OCI-LY7 (cell line): ENCODE results near the gene KLK1. TPM values are rescaled to one million over a fixed set of nuclear protein-coding genes. Genes with fewer than 3 reads are reported as not detected.

Source experiments
- BruUV-seq: library from RNA; stranded (reverse); fragments of 400-500 nt; replicated peaks from 2 replicates; lab custom pipeline; 2021; lab: Mats Ljungman, UMichigan
- CTCF ChIA-PET: fragments of 300-600 bp; sonication (Branson Sonifier 250); formaldehyde crosslinking; loops from one replicate; lab custom pipeline; 2022; ENCODE audit warnings: antibody characterized with exemption; ENCODE audit not compliant: unreplicated experiment; lab: Charles Lee
- POLR2A ChIA-PET: fragments of 300-600 bp; sonication (Branson Sonifier 250); formaldehyde crosslinking; loops from one replicate; lab custom pipeline; 2022; ENCODE audit warnings: antibody characterized with exemption; lab: Charles Lee
- DNase-seq: peaks from one replicate; pipeline ENCODE4 v3.0.0-alpha.2; 2015; ENCODE audit warnings: low spot score
- H2AFZ ChIP-seq: fragments of 200-600 bp; sonication (generic), shearing (Covaris generic); 2 replicates; pipeline ENCODE4 v1.6.1; 2014; ENCODE audit warnings: mild to moderate bottlenecking, antibody characterized with exemption, low read length, moderate library complexity
- H3K27ac ChIP-seq: fragments of 200-600 bp; sonication (generic); 2 replicates; pipeline ENCODE4 v1.5.1; 2014; ENCODE audit warnings: mixed run types, low read depth, mild to moderate bottlenecking, moderate library complexity, low read length, inconsistent platforms; ENCODE audit not compliant: poor library complexity, severe bottlenecking
- H3K36me3 ChIP-seq: fragments of 200-600 bp; sonication (generic); 2 replicates; pipeline ENCODE4 v1.6.1; 2014; ENCODE audit warnings: mild to moderate bottlenecking, antibody characterized with exemption, low read length, moderate library complexity, mixed read lengths; ENCODE audit not compliant: insufficient read depth
- H3K4me1 ChIP-seq: fragments of 200-600 bp; sonication (generic); 2 replicates; pipeline ENCODE4 v1.5.1; 2014; ENCODE audit warnings: mild to moderate bottlenecking, low read length; ENCODE audit not compliant: insufficient read depth, poor library complexity, severe bottlenecking
- H3K4me2 ChIP-seq: fragments of 200-600 bp; sonication (generic); 2 replicates; pipeline ENCODE4 v1.6.1; 2014; ENCODE audit warnings: mild to moderate bottlenecking, low read length
- H3K4me3 ChIP-seq: fragments of 200-600 bp; sonication (generic); 2 replicates; pipeline ENCODE4 v1.5.1; 2014; ENCODE audit warnings: mild to moderate bottlenecking, low read depth, low read length; ENCODE audit not compliant: poor library complexity, severe bottlenecking
- H3K79me2 ChIP-seq: fragments of 200-600 bp; sonication (generic); 2 replicates; pipeline ENCODE4 v1.6.1; 2016; ENCODE audit warnings: low read depth, mild to moderate bottlenecking, low read length, moderate library complexity, mixed read lengths; ENCODE audit not compliant: insufficient read depth
- H3K9me2 ChIP-seq: fragments of 200-600 bp; sonication (generic); 2 replicates; pipeline ENCODE4 v1.6.1; 2016; ENCODE audit warnings: mild to moderate bottlenecking, low read length, mixed read lengths; ENCODE audit not compliant: insufficient read depth
- H3K9me3 ChIP-seq: fragments of 200-600 bp; sonication (generic); 2 replicates; pipeline ENCODE4 v1.6.1; 2014; ENCODE audit warnings: mild to moderate bottlenecking, mixed run types, low read length, mixed read lengths
- H4K20me1 ChIP-seq: fragments of 200-600 bp; sonication (generic); 2 replicates; pipeline ENCODE4 v1.6.1; 2014; ENCODE audit warnings: mild to moderate bottlenecking, antibody characterized with exemption, low read length, moderate library complexity, mixed read lengths; ENCODE audit not compliant: insufficient read depth
- EZH2phosphoT487 ChIP-seq: fragments of 200-600 bp; sonication (generic); IDR thresholded peaks from 2 replicates; pipeline ENCODE4 v1.6.1; 2018; ENCODE audit warnings: low read depth, borderline replicate concordance, mild to moderate bottlenecking, mixed run types, antibody characterized with exemption, low read length, moderate library complexity, mixed read lengths
- intact Hi-C: fragments of 100-400 bp; cut with micrococcal nuclease; formaldehyde crosslinking; loops from one replicate; pipeline ENCODE4 v1.10.0; 2022; ENCODE audit not compliant: unreplicated experiment
- total RNA-seq, 2 experiments: library from RNA; depleted of rRNA in 1 of 2; stranded (reverse); fragments of >200 nt in 1 of 2; shearing (Covaris generic) in 1 of 2; gene quantifications; 2 replicates each; pipeline ENCODE4 v1.2.3, GENCODE V29; 2014 to 2022
- TF ChIP-seq, protein P1 (sequence below): fragments of 200-600 bp; sonication (generic); conservative IDR thresholded peaks from 2 replicates; pipeline ENCODE4 v1.5.1; 2014; ENCODE audit warnings: mild to moderate bottlenecking, antibody characterized with exemption, low read length, moderate library complexity, mixed read lengths

The KLK1 gene
- total RNA-seq, 2 experiments from 2014 or later: 5.1 TPM; not detected in 1

DNA sequence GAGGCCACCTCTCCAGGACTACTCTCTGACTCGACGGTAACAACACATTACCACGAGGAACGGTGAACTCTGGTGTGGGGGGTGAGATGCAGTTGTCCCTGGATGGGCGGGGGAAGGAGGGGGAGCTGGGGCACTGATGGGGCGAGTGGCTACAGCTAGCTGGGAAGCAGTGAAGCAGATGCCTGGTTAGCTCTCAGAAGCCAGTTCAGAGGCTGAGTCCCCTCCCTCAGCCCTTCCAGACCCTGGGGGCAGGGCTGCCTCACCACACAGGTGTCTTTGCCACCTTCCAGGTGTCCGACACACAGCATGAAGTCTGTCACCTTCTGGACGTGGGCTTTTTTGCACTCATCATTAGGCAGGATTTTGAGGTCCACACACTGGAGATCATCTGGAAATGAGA is 4.0 kb downstream of the KLK1 start:
- H2AFZ ChIP-seq: no peak overlapping the region
- POLR2A ChIA-PET: no interaction called here
- no peak overlapping the region for H3K27ac ChIP-seq
- no peaks in the 10 kb centered on the region for H4K20me1 ChIP-seq
- no peak overlapping the region for H3K4me3 ChIP-seq
- no peak for TF ChIP-seq EZH2phosphoT487
- TF ChIP-seq, protein P1, sequence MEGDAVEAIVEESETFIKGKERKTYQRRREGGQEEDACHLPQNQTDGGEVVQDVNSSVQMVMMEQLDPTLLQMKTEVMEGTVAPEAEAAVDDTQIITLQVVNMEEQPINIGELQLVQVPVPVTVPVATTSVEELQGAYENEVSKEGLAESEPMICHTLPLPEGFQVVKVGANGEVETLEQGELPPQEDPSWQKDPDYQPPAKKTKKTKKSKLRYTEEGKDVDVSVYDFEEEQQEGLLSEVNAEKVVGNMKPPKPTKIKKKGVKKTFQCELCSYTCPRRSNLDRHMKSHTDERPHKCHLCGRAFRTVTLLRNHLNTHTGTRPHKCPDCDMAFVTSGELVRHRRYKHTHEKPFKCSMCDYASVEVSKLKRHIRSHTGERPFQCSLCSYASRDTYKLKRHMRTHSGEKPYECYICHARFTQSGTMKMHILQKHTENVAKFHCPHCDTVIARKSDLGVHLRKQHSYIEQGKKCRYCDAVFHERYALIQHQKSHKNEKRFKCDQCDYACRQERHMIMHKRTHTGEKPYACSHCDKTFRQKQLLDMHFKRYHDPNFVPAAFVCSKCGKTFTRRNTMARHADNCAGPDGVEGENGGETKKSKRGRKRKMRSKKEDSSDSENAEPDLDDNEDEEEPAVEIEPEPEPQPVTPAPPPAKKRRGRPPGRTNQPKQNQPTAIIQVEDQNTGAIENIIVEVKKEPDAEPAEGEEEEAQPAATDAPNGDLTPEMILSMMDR: no peak
- BruUV-seq: no TSS peak
- no peaks in the 10 kb centered on the region for H3K9me2 ChIP-seq
- CTCF ChIA-PET: interaction anchor here (1.0 kb wide), 1 partner anchor 96 kb away, joined by 3 read pairs; the partner anchor contains the start of gene CLEC11A
- no peaks in the 10 kb centered on the region for H3K9me3 ChIP-seq
- H3K4me2 ChIP-seq: peak overlapping the region; percentile 37; the same call in 1 of the 2 replicates
- intact Hi-C loops: loop anchor here (2.0 kb wide), 1 partner anchor 15 kb away; no protein-coding TSS in a partner anchor
- no peaks in the 10 kb centered on the region for H3K36me3 ChIP-seq
- no peaks in the 10 kb centered on the region for H3K79me2 ChIP-seq
- no peak for DNase-seq
- peaks cover 30% of the 10 kb centered on the region for H3K4me1 ChIP-seq

- POLR2A ChIA-PET: no interaction called here
- H3K79me2 ChIP-seq: no peaks in the 10 kb centered on the region
- CTCF ChIA-PET: no interaction called here
- no TSS peak for BruUV-seq
- peaks cover 30% of the 10 kb centered on the region for H3K4me1 ChIP-seq
- DNase-seq: peak; percentile 51
- no peaks in the 10 kb centered on the region for H3K9me3 ChIP-seq
- TF ChIP-seq, protein P1: no peak
- no peak for TF ChIP-seq EZH2phosphoT487
- H3K4me3 ChIP-seq: no peak overlapping the region
- H3K36me3 ChIP-seq: no peaks in the 10 kb centered on the region
- no peak overlapping the region for H3K27ac ChIP-seq
- no peaks in the 10 kb centered on the region for H3K9me2 ChIP-seq
- H4K20me1 ChIP-seq: no peaks in the 10 kb centered on the region
- peak overlapping the region; percentile 83 for H3K4me2 ChIP-seq
- no peak overlapping the region for H2AFZ ChIP-seq
- intact Hi-C loops: loop anchor here (2.0 kb wide), 1 partner anchor 14 kb away; no protein-coding TSS in a partner anchor
Observed at GRCh38 chr19:50818859-50819472, 4.6 kb downstream of the KLK1 start.
